Prostate gland (tissue), 2 donors: Measurements from ENCODE around the gene COL5A1. TPM values are rescaled to one million over a fixed set of nuclear protein-coding genes. Genes with fewer than 3 reads are reported as not detected.

Experiments
- DNase-seq: peaks from one replicate; pipeline ENCODE4 v3.0.0-alpha.2; 2019; ENCODE audit warnings: low spot score
- H3K27ac ChIP-seq, 2 donors: fragments of 200-600 bp; sonication (generic); 2 replicates each; pipeline ENCODE4 v1.5.1; 2017 to 2019
- H3K27me3 ChIP-seq: fragments of 200-600 bp; sonication (generic); replicated peaks from 2 replicates; pipeline ENCODE4 v1.5.1; 2019; ENCODE audit not compliant: insufficient read depth
- H3K36me3 ChIP-seq, 2 donors: fragments of 200-600 bp; sonication (generic); 1 replicate in 1 of 2; 2 replicates in 1 of 2; pipeline versions ENCODE4 v1.5.1 to v1.8.1; 2017 to 2019
- H3K4me1 ChIP-seq: fragments of 200-600 bp; sonication (generic); replicated peaks from 2 replicates; pipeline ENCODE4 v1.5.1; 2019
- H3K4me3 ChIP-seq, 2 donors: fragments of 200-600 bp; sonication (generic); 2 replicates each; pipeline ENCODE4 v1.5.1; 2017 to 2019
- H3K9me3 ChIP-seq: fragments of 200-600 bp; sonication (generic); 2 replicates; pipeline ENCODE4 v1.5.1; 2017
- POLR2A ChIP-seq: fragments of 450-650 bp; IDR thresholded peaks from one replicate; pipeline ENCODE4 v1.6.1; 2016; ENCODE audit warnings: antibody characterized with exemption, mild to moderate bottlenecking
- POLR2AphosphoS5 ChIP-seq: sonication (generic); formaldehyde crosslinking; IDR thresholded peaks from one replicate; pipeline ENCODE4 v1.6.1; 2017; ENCODE audit warnings: antibody characterized with exemption
- WGBS: methylation state at CpG from one replicate; pipeline ENCODE4 v1.1.5; 2018; 5-methylcytosine and 5-hydroxymethylcytosine counted together
- intact Hi-C: fragments of 100-400 bp; cut with DNase I; formaldehyde crosslinking; loops from one replicate; pipeline ENCODE4 v1.14.2; 2022
- total RNA-seq, 2 donors: library from RNA; depleted of rRNA; stranded (reverse); fragments of >200 nt; gene quantifications; one replicate each; pipeline ENCODE4 v1.1.0, GENCODE V29; 2016
- TF ChIP-seq, protein P1 (sequence below), 4 experiments: fragments of 200-600 bp in 2 of 4; fragments of 450-650 bp in 2 of 4; sonication (generic) in 2 of 4; IDR thresholded peaks; 1 replicate in 3 of 4; 2 replicates in 1 of 4; pipeline ENCODE4 v1.5.1; 2016 to 2019; ENCODE audit warnings: antibody characterized with exemption in 4 of 4, mild to moderate bottlenecking in 2 of 4, moderate library complexity in 2 of 4

COL5A1 gene
- total RNA-seq, 2 donors from 2014 or later: 16.9 to 36.0 TPM

DNA sequence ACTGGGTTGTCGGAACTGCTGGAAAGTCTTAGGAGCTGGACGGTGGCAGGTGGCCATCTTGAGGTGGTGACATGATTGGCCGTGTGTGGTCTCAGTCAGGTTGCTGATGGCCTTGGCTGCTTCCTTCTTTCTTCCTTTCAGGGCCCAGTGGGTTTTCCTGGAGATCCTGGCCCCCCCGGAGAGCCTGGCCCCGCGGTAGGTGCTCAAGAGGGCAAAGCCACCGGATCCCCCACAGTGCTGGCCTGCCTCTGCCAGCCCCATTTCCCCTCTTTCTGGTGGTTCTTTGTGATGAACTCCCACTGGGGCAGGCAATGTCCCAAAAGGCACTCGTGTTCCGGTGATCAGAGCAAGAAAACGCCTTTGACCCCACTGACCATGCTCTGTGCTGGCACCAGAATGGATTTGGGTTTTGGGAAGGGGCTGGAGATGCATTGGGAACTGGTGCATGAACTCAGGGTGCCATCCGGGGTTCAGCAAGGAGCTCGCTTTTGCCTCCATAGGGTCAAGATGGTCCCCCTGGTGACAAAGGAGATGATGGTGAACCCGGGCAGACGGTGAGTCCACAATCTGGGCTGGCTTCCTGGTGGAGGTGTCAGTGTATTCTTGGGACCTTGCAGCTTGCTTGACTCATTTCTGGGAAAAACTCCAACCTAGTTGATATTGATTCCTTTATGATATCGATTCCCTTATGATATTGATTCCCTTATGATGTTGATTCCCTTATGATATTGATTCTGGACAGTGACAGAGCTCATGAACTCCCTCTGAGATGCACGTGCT is 174.0 kb downstream of the COL5A1 start:
- no peak overlapping the region for H3K27ac ChIP-seq
- no peaks in the 10 kb centered on the region for H3K27me3 ChIP-seq
- no peaks in the 10 kb centered on the region for H3K36me3 ChIP-seq
- WGBS: 86% methylated on average over 16 of the region's 16 CpGs
- no peak for DNase-seq
- intact Hi-C loops: no loop called here
- TF ChIP-seq POLR2A: no peak
- TF ChIP-seq POLR2AphosphoS5: no peak
- TF ChIP-seq, protein P1, sequence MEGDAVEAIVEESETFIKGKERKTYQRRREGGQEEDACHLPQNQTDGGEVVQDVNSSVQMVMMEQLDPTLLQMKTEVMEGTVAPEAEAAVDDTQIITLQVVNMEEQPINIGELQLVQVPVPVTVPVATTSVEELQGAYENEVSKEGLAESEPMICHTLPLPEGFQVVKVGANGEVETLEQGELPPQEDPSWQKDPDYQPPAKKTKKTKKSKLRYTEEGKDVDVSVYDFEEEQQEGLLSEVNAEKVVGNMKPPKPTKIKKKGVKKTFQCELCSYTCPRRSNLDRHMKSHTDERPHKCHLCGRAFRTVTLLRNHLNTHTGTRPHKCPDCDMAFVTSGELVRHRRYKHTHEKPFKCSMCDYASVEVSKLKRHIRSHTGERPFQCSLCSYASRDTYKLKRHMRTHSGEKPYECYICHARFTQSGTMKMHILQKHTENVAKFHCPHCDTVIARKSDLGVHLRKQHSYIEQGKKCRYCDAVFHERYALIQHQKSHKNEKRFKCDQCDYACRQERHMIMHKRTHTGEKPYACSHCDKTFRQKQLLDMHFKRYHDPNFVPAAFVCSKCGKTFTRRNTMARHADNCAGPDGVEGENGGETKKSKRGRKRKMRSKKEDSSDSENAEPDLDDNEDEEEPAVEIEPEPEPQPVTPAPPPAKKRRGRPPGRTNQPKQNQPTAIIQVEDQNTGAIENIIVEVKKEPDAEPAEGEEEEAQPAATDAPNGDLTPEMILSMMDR (IDR thresholded peaks at IDR 0.05): no peak
- H3K4me3 ChIP-seq: no peak overlapping the region
- no peaks in the 10 kb centered on the region for H3K4me1 ChIP-seq
- no peaks in the 10 kb centered on the region for H3K9me3 ChIP-seq

DNA sequence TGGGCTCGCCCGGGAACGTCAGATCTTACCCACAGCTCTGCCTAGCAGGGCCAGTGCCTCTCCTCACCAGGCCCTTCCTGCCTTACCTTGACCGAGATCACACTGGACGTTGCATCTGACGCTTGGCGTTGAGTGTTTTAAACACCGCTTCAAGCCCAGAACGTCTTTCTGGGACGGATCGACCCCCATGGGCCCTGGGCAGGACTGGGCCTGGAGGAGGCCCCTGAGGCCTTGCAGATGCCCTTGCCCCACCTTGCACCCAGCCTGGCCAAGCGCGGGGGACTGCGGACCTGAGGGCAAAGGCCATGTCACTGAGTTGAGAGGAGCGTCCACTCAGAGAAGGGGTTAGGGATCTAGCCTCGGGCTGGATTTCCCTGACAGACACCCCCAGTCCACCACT is 174.7 kb downstream of the COL5A1 start:
- Histone ChIP-seq H3K36me3 (no peaks in the 10 kb centered on the region), H3K4me1 (no peaks in the 10 kb centered on the region), H3K4me3 (no peak overlapping the region), H3K27me3 (no peaks in the 10 kb centered on the region), H3K27ac (no peak overlapping the region), H3K9me3 (no peaks in the 10 kb centered on the region)
- no peak for DNase-seq
- intact Hi-C loops: no loop called here
- TF ChIP-seq POLR2A: no peak
- TF ChIP-seq POLR2AphosphoS5: no peak
- TF ChIP-seq, protein P1 (IDR thresholded peaks at IDR 0.05): no peak
- WGBS: 89% methylated on average over 16 of the region's 16 CpGs

DNA sequence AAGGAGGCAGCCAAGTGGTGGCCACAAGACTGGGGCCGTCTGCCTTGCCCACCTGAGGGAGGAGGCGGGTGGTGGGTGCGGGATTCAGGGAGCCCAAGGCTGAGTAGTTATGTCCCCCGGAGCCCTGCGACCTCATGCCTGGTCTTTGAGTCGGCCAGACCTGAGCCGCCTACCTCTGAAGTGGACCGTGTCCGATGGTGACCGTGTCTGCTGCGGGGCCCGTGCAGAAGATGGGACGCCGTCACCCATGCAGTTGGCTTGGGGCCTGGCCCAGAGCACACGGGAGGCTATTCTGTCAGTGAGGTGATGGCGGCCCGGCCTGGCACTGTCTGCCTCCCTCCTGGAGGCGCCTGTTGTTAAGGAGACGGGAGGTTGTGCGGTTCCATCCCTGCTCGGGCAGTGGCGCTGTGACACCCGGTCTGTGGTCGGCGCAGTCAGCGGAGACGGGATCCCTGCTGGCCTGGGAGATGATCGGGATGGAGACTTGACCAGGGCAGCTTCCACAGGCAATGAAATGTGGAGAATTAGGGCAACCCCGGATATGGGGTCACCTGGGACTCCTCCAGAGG is 176.5 kb downstream of the COL5A1 start:
- H3K27ac ChIP-seq: no peak overlapping the region

DNA sequence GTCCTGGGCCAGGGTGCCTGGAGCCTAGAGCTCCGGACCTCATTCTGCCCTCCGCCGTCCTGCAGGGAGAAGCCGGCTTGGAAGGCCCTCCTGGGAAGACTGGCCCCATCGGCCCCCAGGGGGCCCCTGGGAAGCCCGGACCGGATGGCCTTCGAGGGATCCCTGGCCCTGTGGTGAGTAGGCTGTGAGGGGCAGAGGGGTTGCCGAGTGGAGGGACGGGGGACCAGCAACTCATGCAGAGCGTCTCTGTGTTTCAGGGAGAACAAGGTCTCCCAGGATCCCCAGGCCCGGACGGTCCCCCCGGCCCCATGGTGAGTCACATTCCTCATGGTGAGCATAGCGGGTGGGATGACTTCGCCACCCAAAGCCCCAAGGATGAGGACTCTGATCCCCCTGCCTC is 177.0 kb downstream of the COL5A1 start:
- Histone ChIP-seq H3K27ac (no peak overlapping the region), H3K4me3 (no peak overlapping the region), H3K36me3 (no peaks in the 10 kb centered on the region), H3K9me3 (no peaks in the 10 kb centered on the region), H3K4me1 (no peaks in the 10 kb centered on the region), H3K27me3 (no peaks in the 10 kb centered on the region)
- no peak for DNase-seq
- intact Hi-C loops: no loop called here
- TF ChIP-seq POLR2A: no peak
- TF ChIP-seq, protein P1 (IDR thresholded peaks at IDR 0.05): no peak
- TF ChIP-seq POLR2AphosphoS5: no peak
- WGBS: 92% methylated on average over 14 of the region's 16 CpGs

More for the DNA sequence above, 176.5 kb downstream of the COL5A1 start:
- no peaks in the 10 kb centered on the region for H3K27me3 ChIP-seq
- no peak for TF ChIP-seq POLR2A
- TF ChIP-seq POLR2AphosphoS5: no peak
- TF ChIP-seq, protein P1 (IDR thresholded peaks at IDR 0.05): no peak
- WGBS: 95% methylated on average over 26 of the region's 29 CpGs
- intact Hi-C loops: no loop called here
- H3K4me1 ChIP-seq: no peaks in the 10 kb centered on the region
- H3K4me3 ChIP-seq: no peak overlapping the region
- no peak for DNase-seq
- no peaks in the 10 kb centered on the region for H3K9me3 ChIP-seq
- H3K36me3 ChIP-seq: no peaks in the 10 kb centered on the region

DNA sequence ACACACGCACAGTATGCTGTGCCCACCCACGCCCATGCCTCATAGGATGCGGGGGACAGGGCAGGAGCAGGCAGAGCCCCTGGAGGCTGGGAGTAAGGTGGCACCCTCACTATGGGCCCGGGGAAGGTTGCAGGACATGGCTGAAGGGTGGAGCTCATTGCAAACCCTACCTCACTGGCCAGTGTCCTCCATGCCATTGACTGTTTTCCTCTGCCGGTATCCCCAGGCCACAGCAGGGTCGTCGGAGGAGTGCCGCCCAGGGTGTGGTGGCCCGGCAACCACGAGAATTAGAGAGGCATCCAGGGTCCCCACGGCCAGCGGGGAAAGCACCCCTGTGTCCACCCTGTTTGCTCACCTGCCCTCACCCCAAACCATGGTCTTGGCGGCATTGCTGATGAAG is 179.3 kb downstream of the COL5A1 start:
- DNase-seq: no peak

More for the DNA sequence above, 179.3 kb downstream of the COL5A1 start:
- H3K4me3 ChIP-seq: no peak overlapping the region
- no peaks in the 10 kb centered on the region for H3K9me3 ChIP-seq
- TF ChIP-seq POLR2AphosphoS5: no peak
- TF ChIP-seq POLR2A: no peak
- intact Hi-C loops: no loop called here
- WGBS: 89% methylated on average over 13 of the region's 13 CpGs
- no peaks in the 10 kb centered on the region for H3K27me3 ChIP-seq
- H3K36me3 ChIP-seq: no peaks in the 10 kb centered on the region
- no peak overlapping the region for H3K27ac ChIP-seq
- no peaks in the 10 kb centered on the region for H3K4me1 ChIP-seq
